DMS 273 (cell line): ENCODE data around the gene DDRGK1.
A peak's percentile ranks its signal among the peaks of the same experiment; 100 is the strongest.
"Not testable (repeated sequence)": the region's sequence is repeated elsewhere in the genome, so short reads cannot be mapped to it uniquely, and the experiment has no call there.

Experiments used
- DNase-seq: peaks from one replicate; lab custom pipeline; 2025; ENCODE audit not compliant: unreplicated experiment; lab: John Stamatoyannopoulos, UW

Gene DDRGK1

DNA sequence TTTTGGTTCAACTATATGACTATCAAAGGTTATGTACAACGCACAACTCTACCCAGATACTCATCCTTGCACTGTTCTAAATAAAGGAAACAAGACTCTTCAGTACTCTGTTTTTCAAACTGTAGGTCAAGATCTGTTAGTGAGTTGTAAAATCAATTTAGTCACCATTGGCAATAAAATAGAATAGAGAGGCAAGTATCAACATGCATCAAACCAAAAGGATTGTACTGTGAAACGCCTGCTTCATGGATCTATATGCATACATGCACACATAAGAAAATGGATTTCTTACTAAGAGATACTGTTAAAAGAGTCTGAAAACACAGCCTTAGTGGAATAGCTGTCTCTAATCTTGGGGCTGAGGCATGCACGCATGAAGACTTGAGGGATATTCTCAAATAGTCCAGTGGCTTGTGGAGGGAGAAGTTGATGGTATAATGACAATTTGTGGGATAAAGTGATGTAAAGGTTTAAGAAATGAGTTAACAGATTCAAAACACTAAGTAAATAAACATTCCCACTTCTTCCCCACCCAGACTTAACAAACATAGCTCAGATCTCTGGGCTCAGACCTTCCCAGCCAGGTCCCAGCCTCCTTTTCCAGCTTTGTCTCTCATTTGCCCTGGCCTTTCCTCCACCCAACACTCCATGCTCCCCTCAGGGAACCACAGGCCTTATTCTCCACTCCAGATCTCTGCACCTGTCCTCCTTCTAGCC is 20.4 kb downstream of the DDRGK1 start:
- no peak for DNase-seq

DNA sequence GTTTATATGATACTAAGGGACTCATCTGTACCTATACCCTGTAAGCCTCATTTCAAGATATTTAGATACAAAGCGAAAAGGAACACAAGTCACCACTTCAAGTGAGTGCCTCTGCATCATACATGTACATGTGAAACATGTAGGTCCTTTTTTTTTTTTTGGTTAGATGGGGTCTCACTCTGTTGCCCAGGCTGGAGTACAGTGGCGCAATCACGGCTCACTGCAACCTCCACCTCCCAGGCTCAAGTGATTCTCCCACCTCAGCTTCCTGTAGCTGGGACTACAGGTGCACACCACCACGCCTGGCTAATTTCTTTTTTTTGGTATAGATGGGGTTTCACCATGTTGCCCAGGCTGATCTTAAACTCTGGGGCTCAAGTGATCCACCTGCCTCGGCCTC is 22.1 kb downstream of the DDRGK1 start:
- DNase-seq: not testable (repeated sequence)

DNA sequence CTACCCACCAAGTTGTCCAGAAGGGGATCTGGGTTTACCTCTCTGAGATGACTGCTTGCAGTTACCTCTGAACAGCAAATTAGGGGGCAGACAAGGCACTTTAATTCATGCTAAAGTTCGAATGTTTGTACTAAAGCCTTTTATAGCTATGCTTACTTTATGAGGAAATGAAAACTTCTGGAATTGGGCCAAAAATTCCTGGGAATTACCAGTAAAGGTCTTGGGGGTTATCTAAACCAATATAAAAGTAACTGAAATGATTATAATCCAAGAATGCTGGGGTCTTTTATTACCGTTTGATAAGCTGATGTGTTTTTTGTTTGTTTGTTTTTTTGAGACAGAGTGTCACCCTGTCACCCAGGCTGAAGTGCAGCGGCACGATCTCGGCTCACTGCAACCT is 23.2 kb downstream of the DDRGK1 start:
- peak; percentile 23 for DNase-seq

DNA sequence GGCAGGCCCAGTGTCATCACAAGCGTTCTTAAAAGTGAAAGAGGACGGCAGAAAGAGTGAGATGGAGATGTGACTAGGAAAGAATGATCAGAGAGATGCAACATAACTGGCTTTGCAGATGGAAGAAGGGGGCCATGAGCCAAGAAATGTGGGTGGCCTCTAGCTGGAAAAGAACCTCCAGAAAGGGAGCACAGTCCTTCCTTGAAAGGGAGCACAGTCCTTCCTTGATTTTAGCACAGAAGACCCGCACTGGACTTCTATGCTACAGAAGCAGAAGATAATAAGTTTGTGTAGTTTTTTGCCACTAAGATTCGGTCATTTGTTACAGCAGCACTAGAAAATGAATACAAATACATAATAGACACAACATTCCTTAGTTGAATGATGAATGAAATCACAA is 24.2 kb downstream of the DDRGK1 start:
- DNase-seq: no peak

DNA sequence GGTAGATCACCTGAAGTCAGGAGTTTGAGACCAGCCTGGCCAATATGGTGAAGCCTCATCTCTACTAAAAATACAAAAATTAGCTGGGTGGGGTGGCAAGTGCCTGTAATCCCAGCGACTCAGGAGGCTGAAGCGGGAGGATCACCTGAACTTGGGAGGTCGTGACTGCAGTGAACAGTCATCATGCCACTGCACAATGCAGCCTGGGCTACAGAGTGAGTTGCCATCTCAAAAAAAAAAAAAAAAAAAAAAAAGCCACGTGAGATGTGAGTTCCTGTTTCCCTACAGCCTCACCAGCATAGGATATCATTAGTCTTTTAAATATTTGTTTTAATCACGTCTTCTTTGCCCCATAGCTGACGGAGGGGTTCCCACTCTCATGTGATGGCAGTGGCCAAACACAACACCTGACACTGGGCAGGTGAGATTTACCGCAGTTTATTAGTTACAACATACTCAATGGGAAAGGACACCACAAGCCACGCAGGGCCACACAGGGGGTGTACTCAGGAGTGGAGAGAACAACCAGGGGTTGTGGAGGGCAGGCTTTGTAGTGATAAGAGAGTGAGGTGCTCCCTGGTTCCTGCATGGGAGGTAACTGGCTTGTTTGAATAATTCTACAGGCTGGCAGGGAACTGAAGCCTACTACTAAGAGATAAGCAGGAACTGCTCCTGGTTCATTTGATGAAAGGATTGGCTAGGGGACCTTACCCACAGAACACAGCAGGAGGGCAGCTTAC is 26.6 kb downstream of the DDRGK1 start:
- DNase-seq: no peak

DNA sequence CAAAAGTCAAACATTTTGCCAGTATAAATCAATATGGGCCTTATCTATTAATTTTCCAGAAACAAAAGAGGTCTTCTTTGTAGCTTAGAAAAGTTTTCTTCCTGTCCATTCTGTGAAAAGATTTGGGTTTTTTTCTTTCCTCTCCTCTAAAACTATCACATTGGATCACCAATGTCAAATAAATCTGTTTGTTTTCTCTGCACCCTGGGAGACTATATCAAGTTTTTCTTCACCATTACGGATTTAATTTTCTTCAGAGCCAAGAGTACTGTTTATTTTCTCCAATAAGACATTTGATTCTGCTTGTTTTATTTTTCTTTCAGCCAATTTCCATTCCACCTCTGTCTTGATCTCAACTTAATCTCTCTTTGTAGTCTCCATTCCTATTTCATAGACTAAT is 29.2 kb downstream of the DDRGK1 start:
- no peak for DNase-seq

DNA sequence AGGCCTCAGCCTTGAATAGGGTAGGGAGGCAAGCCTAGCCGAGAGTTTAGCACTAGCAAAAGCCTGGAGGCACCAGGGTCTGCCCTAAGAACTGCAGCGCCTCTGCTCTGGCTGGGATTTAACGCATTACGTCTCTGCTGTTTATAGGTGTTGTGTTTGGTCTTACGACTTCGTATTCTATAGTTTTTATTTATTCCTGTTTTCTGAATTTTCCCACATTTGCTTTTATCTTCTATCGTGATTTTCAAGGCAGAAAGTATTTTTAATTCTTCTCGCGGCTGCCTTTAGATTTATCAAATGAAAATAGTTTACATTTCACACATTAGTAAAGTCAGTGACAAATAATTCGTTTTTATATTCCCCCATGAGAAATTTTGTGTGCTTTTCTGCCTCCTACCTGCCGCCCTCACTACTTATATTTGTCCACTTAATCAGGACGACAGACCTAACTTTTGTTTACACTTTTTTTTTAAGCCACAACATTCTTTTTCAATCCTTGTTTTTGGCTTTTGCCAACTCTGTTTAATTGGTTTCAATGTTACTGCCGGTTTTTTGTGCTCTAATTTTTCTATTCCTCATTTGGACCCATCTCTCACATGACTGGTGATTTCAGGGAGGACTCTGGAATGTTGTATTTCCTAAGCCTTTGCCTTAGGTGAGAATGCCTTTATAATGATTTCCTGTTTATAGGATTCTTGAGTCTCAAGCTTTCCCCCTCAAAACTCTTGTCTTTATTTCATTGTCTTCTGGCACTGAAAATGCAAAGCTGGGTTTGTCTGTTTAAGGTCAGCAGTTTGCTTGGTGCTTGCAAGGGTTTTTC is 29.8 kb downstream of the DDRGK1 start:
- DNase-seq: no peak

DNA sequence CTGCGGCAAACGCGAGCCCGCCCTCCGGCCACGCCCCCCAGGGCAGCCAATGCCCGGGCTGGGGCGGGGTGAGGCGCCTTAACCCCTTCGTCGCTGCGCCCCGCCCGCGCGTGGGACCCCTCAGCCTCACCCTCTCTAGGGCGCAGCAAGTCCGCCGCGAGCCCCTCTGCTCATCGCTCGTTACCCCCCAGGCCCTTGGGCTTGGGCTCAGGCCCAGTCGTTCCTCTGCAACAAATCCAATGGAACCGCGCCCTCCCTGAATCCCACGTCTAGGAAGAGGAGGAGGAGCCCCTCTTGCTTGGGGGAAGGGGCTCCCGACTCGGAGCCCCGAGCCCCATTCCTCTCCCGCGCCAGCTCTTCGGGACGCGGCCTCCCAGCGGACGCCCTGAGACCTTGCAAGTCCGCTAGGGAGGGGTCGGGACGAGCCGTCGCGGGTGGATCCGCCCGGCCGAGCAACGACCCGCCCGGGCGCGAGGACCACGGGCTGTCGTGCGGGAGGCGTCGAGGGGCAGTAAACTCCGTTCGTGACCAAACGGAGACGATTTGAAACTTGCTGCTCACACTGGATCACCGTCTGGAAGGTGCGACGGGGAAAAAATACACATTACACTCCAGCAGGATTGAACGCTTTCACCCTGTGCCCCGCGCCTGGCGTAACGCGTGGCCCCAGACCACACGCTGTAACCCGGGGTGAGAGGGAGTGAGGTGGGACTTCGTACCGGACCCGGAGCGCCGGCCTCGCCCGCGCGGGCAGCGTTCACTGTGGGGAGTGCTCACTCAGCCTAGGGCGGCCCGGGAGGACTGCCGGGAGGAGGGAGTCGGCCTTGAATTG is 30.7 kb downstream of the DDRGK1 start:
- peak; percentile 96 for DNase-seq

DNA sequence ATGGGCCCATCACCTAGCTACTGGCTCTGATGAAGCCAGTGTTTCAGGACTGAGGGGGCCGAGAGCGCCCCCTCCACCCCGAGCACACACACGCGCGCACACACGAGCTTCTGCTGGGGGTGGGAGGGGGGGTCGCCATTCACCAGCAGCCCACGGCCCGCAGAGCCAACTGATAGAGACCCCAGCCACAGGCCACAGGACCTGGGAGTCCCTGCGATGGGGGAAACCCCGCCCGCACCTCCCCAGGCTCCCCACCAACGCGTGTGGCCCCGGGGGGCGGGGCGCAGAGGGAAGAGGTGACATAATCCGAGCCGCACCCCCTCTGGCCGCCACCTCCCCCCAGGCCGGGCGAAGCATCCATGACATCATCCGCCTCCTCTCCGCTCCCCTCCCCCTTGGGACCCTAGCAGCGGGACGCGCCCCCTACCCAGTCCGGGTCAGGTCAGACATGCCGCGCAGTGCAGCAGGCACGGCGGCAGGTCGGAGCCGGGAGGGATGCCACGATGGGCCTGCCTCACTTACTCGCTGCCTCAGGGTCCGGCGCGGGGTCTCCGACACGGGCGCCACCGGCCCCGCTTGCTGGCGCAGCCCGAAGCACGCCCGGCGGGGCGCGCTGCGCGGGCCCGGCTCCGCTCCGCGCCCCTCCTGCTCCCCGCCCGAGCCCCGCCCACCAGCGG is 31.4 kb downstream of the DDRGK1 start, which contains the start of gene LZTS3:
Gene LZTS3, minus strand, starts transcription at position 617 of the 677 bp plus-strand sequence. CDS start 6,386 bp downstream, outside the sequence.
- peak; percentile 89 for DNase-seq

DNA sequence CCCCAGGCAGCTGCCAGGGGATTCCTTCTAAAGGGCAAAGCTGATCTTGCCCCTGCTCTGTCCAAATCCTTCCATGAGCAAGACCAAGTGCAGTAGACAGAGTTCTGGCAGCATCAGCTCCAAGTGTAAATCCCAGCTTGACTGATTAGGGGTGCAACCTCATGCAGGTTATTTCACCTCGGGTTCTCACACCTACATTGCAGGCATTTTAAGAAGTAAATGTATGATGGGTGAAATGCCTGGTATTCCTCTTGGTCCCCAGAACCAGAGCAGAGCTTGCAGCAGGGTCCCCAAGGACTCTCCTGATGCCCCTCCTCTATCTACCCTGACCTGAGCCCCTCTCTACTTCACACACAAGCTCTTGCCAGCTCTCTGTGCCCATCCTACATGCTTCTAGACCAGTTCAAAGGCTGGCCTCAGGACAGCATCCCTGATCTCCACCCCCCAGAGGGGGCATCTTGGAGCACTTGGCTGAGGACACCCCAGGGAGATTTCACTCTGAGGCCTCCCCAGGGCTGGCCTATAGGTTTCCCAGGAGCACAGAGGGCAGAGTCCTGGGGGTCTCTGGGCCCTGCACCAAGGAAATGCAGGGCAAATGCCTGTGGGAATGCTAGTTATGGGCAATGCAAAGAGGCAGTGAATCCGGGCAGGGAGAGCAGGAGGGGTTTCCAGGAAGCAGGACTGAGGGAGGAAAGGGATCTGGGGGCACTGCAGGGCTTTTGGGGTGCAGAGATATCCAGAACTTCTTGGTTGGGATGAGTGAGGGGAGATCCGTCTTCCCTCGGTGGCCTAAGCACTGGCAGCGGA is 32.2 kb downstream of the DDRGK1 start:
- no peak for DNase-seq

DNA sequence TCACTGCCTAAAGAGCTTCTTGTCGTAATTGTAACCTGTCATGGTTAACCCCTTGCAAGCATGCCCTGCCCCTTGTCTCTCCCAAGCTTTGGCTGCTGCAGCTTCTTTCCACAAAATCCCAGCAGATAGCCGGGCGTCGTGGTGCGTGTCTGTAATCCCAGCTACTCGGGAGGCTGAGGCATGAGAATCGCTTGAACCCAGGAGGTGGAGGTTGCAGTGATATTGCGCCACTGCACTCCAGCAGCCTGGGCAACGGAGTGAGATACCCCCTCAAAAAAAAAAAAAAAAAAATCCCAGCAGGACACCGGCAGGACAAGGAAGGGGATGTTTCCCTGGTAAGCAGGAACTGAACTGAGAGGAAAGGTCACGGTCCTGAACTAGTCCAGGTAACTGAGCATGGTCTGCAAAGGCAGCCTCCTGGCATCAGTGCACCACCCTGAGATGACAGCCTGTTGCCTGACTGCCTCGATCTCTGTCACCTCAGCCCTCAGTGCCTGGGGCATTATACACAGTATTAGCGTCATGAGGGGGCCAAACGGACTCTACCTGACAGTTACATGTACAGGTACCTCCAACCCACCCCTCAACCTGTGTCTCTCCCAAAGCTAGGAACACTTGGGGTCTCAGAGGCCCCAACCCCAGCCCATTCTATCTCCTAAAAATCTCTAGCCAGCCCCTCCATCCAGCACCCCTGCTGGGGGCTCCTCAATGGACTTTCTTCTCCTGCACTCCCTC is 32.9 kb downstream of the DDRGK1 start:
- DNase-seq: no peak

DNA sequence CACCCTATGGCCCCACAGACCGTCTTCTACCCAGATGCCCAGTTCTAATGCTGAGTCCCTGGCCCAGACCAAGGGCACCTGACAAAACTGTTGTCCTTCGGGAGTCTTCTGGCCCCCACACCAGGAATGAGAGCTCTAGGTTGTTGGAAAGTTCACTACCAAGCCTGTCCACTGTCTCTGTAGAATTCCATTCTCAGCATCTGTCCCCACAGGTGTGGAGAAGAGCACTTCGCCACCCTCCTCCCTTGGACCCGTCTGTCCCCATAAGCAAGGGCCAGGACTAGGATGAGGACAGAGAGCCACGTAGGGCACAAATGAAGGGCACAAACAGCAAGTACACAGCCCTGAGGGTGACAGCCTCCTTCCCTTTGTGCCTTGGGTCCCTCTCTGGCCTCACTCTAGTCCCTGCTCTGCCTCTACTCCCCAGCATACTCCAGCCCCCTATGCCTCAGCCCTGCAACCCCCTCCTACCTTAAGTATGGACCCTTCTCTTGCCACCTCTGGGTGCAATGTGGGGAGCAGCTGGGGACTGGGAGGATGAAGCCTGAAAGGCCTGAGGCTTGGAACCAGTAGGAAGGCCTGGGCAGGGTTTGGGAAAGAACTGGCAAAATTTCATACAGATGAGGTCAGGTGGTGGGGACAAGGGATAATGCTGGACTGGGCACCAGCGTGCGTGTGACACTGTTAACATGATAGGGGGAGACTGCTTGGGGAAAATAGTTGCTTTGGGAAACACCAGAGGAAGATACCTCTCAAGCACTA is 35.5 kb downstream of the DDRGK1 start:
- DNase-seq: no peak

DNA sequence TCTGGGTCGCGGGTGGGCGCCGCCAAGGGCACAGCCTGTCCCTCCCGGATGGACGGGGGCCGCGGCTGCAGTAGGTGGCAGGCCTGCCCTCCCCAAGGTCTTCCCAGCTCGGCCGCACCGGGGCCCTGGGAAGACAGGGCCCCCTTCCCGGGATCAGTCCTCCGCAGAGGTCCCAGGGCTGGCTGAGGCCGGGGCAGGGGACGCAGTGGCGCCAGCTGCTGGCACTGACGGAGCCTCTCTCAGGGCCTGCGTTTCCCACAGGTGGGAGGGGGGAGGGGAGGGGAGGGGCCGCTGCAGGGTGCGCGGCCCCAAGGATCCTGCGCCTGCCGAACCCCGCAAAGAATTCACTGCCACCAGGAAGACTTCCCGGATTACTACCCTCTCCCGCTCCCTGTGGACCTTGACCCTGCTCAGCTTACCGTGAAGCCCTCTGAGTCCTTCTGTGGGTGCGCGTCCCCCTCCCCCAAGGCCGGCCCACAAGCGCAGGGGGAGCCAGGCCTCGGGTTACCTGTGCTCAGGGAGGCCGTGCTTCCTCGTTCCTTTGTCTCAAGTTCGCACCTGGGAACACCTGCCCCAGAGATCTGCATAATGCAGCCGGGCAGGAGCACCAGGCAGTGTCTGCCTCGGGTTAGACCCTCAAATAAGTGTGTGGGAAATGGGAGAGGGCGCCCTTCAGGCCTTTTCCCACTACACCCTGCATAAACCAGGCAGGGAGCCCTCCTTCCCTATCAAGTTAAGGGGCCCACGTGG is 36.2 kb downstream of the DDRGK1 start:
- no peak for DNase-seq

DNA sequence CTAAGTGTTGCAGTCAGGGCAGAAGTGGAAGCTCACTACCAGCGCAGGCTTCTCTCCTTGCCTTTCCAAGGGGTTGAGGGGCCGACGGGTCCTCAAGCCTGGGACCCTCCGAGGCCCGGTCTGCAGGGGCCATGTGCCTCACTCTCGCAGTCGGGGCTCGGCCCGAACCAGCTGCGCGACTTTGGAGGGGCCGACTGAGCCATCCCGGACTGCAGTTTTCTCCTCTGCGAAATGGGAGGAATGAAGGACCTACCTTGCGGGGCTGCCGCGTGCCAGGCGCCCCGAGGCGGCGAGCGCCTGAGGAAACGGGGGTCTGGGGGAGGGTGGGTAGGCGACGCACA is 36.8 kb downstream of the DDRGK1 start:
- DNase-seq: no peak

DNA sequence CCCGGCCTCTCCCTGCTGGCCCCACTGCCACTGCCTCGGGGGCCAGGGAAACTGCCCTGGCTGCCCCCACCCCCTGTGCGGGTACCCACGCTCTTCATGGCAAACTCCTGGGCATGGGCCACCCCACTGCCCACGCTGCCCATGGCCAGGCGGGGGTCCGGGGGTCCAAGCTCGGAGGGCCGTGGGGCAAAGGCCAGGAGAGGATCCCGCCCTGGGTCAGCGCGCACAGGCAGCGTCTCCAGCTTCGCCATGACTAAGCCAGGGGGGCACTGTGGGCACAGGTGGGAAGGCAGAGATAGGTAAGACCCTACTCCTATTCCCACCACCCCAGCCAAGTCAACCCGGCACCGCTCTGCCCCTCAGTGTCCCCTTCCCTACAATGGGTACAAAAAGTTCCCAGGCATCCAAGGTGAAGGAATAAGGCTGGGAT is 37.6 kb downstream of the DDRGK1 start:
- DNase-seq: no peak

DNA sequence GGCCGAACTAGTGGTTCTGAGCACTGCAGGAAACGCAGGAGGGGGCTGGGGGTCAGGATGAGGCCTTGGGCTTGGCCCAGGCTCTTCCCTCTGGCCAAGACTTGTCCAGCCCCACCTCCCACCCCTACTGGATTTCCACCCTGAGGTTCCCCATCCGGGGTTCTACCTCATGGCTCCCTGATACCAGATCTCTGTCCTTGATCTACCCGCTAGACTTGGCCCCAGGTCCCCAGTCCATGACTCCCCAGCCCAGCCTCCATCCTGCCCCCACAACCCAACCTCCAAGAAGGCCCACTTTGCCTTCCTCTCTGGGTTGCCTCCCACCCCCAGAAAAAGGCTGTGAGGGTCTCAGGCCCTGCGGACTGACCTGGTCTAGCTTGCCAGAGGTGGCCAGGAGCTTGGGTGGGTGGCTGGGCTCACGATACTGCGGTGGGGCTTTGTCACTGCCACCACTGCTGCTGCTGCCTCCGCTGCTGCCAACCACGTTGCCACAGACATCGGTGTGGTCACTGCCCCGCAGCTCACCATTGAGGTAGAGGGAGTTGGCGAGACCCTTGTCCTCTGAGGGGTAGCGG is 38.1 kb downstream of the DDRGK1 start:
- no peak for DNase-seq
